Mammary epithelial cell (primary cell): Measurements from ENCODE around the gene CAPN11.

Source experiments
- EZH2 ChIP-seq: IDR thresholded peaks from 2 replicates; pipeline ENCODE4 v1.6.1; 2012; ENCODE audit warnings: low read length, inconsistent platforms, borderline replicate concordance
- TF ChIP-seq, protein P1 (sequence below), 2 donors: IDR thresholded peaks in 1 of 2; conservative IDR thresholded peaks in 1 of 2; 2 replicates each; pipeline ENCODE4 v1.5.1; 2011 to 2012; ENCODE audit warnings: inconsistent platforms in 2 of 2, low read length in 2 of 2, mild to moderate bottlenecking in 2 of 2, control low read depth in 1 of 2, low read depth in 1 of 2; ENCODE audit not compliant: insufficient read depth in 1 of 2; ENCODE audit errors: extremely low read depth in 1 of 2

- TF ChIP-seq, protein P1, sequence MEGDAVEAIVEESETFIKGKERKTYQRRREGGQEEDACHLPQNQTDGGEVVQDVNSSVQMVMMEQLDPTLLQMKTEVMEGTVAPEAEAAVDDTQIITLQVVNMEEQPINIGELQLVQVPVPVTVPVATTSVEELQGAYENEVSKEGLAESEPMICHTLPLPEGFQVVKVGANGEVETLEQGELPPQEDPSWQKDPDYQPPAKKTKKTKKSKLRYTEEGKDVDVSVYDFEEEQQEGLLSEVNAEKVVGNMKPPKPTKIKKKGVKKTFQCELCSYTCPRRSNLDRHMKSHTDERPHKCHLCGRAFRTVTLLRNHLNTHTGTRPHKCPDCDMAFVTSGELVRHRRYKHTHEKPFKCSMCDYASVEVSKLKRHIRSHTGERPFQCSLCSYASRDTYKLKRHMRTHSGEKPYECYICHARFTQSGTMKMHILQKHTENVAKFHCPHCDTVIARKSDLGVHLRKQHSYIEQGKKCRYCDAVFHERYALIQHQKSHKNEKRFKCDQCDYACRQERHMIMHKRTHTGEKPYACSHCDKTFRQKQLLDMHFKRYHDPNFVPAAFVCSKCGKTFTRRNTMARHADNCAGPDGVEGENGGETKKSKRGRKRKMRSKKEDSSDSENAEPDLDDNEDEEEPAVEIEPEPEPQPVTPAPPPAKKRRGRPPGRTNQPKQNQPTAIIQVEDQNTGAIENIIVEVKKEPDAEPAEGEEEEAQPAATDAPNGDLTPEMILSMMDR (conservative IDR thresholded peaks at IDR 0.05 in 1 of 2, IDR thresholded peaks at IDR 0.05 in 1 of 2; ENCODE audit: extremely low read depth in 1 of 2, insufficient read depth in 1 of 2, low read depth in 1 of 2, low read length in 2 of 2): no peak
- TF ChIP-seq EZH2: no peak
Measured at GRCh38 chr6:44177691-44178423, 19.2 kb downstream of the CAPN11 start.
